HG03342 (cell line): ENCODE results near the gene ATP4B.
"Not testable (repeated sequence)": the region's sequence is repeated elsewhere in the genome, so short reads cannot be mapped to it uniquely, and the experiment has no call there.

Experiments used
- ATAC-seq: cut with Tn5 transposase; IDR thresholded peaks from one replicate; pipeline ENCODE4 v1.9.1; 2021; ENCODE audit warnings: mild to moderate bottlenecking, moderate library complexity; ENCODE audit not compliant: unreplicated experiment

ATP4B gene

GRCh38 chr13:113627136-113627535 is 30.9 kb downstream of the ATP4B start:
- ATAC-seq: no peak

GRCh38 chr13:113625965-113626721 is 31.9 kb downstream of the ATP4B start:
- no peak for ATAC-seq

GRCh38 chr13:113624640-113625304 is 33.2 kb downstream of the ATP4B start:
- not testable (repeated sequence) for ATAC-seq

GRCh38 chr13:113624235-113624587 is 33.8 kb downstream of the ATP4B start:
- ATAC-seq: no peak

- no peak for ATAC-seq
Measured at GRCh38 chr13:113623491-113624234, 34.3 kb downstream of the ATP4B start.

GRCh38 chr13:113622791-113623490 is 35.1 kb downstream of the ATP4B start:
- no peak for ATAC-seq

- not testable (repeated sequence) for ATAC-seq
Measured at GRCh38 chr13:113621986-113622550, 35.9 kb downstream of the ATP4B start.

- ATAC-seq: not testable (repeated sequence)
Measured at GRCh38 chr13:113621498-113621897, 36.5 kb downstream of the ATP4B start.

GRCh38 chr13:113621046-113621445 is 37.0 kb downstream of the ATP4B start:
- no peak for ATAC-seq

GRCh38 chr13:113620036-113620796 is 37.8 kb downstream of the ATP4B start:
- ATAC-seq: no peak

GRCh38 chr13:113618455-113618854 is 39.5 kb downstream of the ATP4B start:
- no peak for ATAC-seq

- no peak for ATAC-seq
Measured at GRCh38 chr13:113617961-113618360, 40.0 kb downstream of the ATP4B start.

- ATAC-seq: no peak
Measured at GRCh38 chr13:113616991-113617749, 40.8 kb downstream of the ATP4B start.

- ATAC-seq: no peak
Measured at GRCh38 chr13:113616281-113616906, 41.6 kb downstream of the ATP4B start.

GRCh38 chr13:113613789-113614379 is 44.1 kb downstream of the ATP4B start:
- no peak for ATAC-seq

- no peak for ATAC-seq
Measured at GRCh38 chr13:113612607-113613006, 45.4 kb downstream of the ATP4B start.

GRCh38 chr13:113611996-113612395 is 46.0 kb downstream of the ATP4B start:
- no peak for ATAC-seq

GRCh38 chr13:113610266-113610665 is 47.7 kb downstream of the ATP4B start:
- ATAC-seq: no peak

GRCh38 chr13:113609616-113610015 is 48.4 kb downstream of the ATP4B start:
- ATAC-seq: no peak
